Kidney (tissue), 14 donors: ENCODE results near the gene MAEA. TPM values are rescaled to one million over a fixed set of nuclear protein-coding genes. Genes with fewer than 3 reads are reported as not detected.

Source experiments
- DNase-seq, 5 donors: peaks; one replicate each; pipeline ENCODE4 v3.0.0-alpha.2; 2013 to 2020
- FAIRE-seq: peaks from 2 replicates; lab custom pipeline; 2012; peaks lifted over from hg19 to GRCh38; lab: Jason Lieb, UNC
- H3K27ac ChIP-seq, 2 donors: one replicate each; pipeline ENCODE4 v1.7.0; 2013; ENCODE audit warnings: low read depth in 2 of 2, low read length in 2 of 2, inconsistent platforms in 1 of 2
- H3K27me3 ChIP-seq: one replicate; pipeline ENCODE4 v1.7.1; 2013; ENCODE audit warnings: low read length, inconsistent platforms; ENCODE audit not compliant: control insufficient read depth, insufficient read depth
- H3K36me3 ChIP-seq, 3 donors: one replicate each; pipeline versions ENCODE4 v1.7.0 to v1.7.1; 2013; ENCODE audit warnings: low read length in 3 of 3, control low read depth in 1 of 3, inconsistent platforms in 1 of 3; ENCODE audit not compliant: insufficient read depth in 3 of 3, control insufficient read depth in 2 of 3
- H3K4me1 ChIP-seq, 3 donors: one replicate each; pipeline versions ENCODE4 v1.7.0 to v1.7.1; 2013; ENCODE audit warnings: low read length in 3 of 3, inconsistent platforms in 1 of 3, low read depth in 1 of 3; ENCODE audit not compliant: control insufficient read depth in 2 of 3, insufficient read depth in 2 of 3
- H3K4me3 ChIP-seq, 3 donors: one replicate each; pipeline versions ENCODE4 v1.7.0 to v1.8.1; 2013; ENCODE audit warnings: low read length in 3 of 3, control low read depth in 1 of 3, inconsistent platforms in 1 of 3
- H3K9ac ChIP-seq, 3 donors: one replicate each; pipeline versions ENCODE4 v1.7.0 to v1.7.1; 2013; ENCODE audit warnings: low read length in 3 of 3, control low read depth in 1 of 3, inconsistent platforms in 1 of 3
- H3K9me3 ChIP-seq, 3 donors: one replicate each; pipeline versions ENCODE4 v1.7.0 to v1.7.1; 2013; ENCODE audit warnings: low read length in 3 of 3, control low read depth in 1 of 3, inconsistent platforms in 1 of 3; ENCODE audit not compliant: control insufficient read depth in 2 of 3, insufficient read depth in 1 of 3
- CTCF ChIP-seq: IDR thresholded peaks from 3 replicates; pipeline ENCODE4 v1.5.1; 2012; ENCODE audit warnings: mild to moderate bottlenecking, moderate library complexity, borderline replicate concordance; ENCODE audit not compliant: insufficient read depth; ENCODE audit errors: extremely low read depth
- intact Hi-C: fragments of 100-400 bp; cut with DNase I; formaldehyde crosslinking; loops from one replicate; pipeline ENCODE4 v1.11.1; 2022
- polyA plus RNA-seq: library from polyadenylated mRNA; stranded (reverse); fragments of 350-450 nt; fragmentation: Illumina TruSeq; extraction: RNeasy Lipid Tissue Mini Kit (QIAGEN cat#74804); gene quantifications from one replicate; pipeline ENCODE4 v1.2.3, GENCODE V29; 2014; ENCODE audit warnings: low read depth, low replicate concordance; ENCODE audit not compliant: insufficient read depth
- total RNA-seq: library from RNA; stranded (reverse); fragmentation: NEBNext Ultra II Directional; extraction: Animal tissue kit (Norgen Biotek cat#: 25700); gene quantifications from one replicate; pipeline ENCODE4 v1.2.1, GENCODE V29; 2021
- donor health status: control.
- donor health status: control.
- donor health status: control.
- donor health status: control.
- donor health status: control.
- donor health status: DM: yes; HTN: yes; CAD: no.
- donor health status: Normal renal cell carcinoma (clear cell type).

Gene MAEA
- total and polyA plus RNA-seq, 2 donors from 2014 or later, result 65.0 to 75.2 TPM

- H3K9ac ChIP-seq, result no peak overlapping the region
- FAIRE-seq (no peak), DNase-seq (peak in 1 of 5 donors; percentile 55)
- peaks cover under 1 to 4% (median 3%) of the 10 kb centered on the region in 3 donors for H3K36me3 ChIP-seq
- intact Hi-C loops, result no loop called here
- H3K27me3 ChIP-seq, result no peaks in the 10 kb centered on the region
- H3K9me3 ChIP-seq, result no peaks in the 10 kb centered on the region
- no peaks in the 10 kb centered on the region for H3K4me1 ChIP-seq
- TF ChIP-seq CTCF, result no peak
- no peak overlapping the region for H3K4me3 ChIP-seq
- H3K27ac ChIP-seq, result no peak overlapping the region
Observed at GRCh38 chr4:1381181-1381621, 91.5 kb downstream of the MAEA start.

GRCh38 chr4:1381944-1382541 is 92.4 kb downstream of the MAEA start:
- Histone ChIP-seq H3K27me3 (no peaks in the 10 kb centered on the region), H3K4me1 (no peaks in the 10 kb centered on the region), H3K9ac (no peak overlapping the region), H3K27ac (no peak overlapping the region), H3K36me3 (peaks cover 2 to 4% (median 3%) of the 10 kb centered on the region in 3 donors), H3K4me3 (no peak overlapping the region), H3K9me3 (no peaks in the 10 kb centered on the region)
- DNase-seq (peak in 1 of 5 donors; percentile 47), FAIRE-seq (no peak)
- intact Hi-C loops, result no loop called here
- no peak for TF ChIP-seq CTCF

- DNase-seq (peak in 1 of 5 donors; percentile 68), FAIRE-seq (no peak)
- no peak for TF ChIP-seq CTCF
- intact Hi-C loops, result no loop called here
- Histone ChIP-seq H3K36me3 (peaks cover 0 to 4% (median 2%) of the 10 kb centered on the region in 3 donors), H3K4me1 (no peaks in the 10 kb centered on the region), H3K9me3 (no peaks in the 10 kb centered on the region), H3K27ac (no peak overlapping the region), H3K27me3 (no peaks in the 10 kb centered on the region), H3K9ac (no peak overlapping the region), H3K4me3 (no peak overlapping the region)
Observed at GRCh38 chr4:1382776-1383727, 93.4 kb downstream of the MAEA start.
